ENCODE results near the gene XDH.

XDH gene

DNA sequence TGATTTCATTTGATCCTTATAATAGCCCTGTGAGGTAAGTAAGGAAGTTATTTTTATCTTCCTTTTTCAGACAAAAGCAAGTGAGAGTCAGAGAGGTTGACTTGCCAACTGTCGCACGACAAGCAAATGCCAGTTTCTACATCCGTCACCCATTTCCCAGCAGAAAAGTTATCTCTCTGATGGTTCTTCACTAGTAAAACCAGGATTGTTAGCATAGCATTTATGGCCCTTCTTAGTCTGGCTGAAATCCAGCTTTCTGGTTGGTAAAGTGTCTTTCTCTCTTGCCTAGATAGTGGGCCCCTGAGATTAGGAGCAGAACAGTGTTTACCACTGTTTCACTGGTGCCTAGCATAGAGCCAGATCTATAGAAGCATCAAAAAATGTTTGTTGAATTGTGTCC is 7.1 kb upstream of the XDH start:
- H3K4me2 ChIP-seq (ENCODE audit: low read length): no peak overlapping the region
- no peaks in the 10 kb centered on the region for H4K20me1 ChIP-seq (ENCODE audit: insufficient read depth, low read length)
- no peaks in the 10 kb centered on the region for H3K9me2 ChIP-seq (ENCODE audit: low read depth, low read length)
- no peaks in the 10 kb centered on the region for H3K4me1 ChIP-seq (ENCODE audit: insufficient read depth, low read length, severe bottlenecking)
- H3F3A ChIP-seq (ENCODE audit: insufficient read depth, low read length): no peaks in the 10 kb centered on the region
- H2AFZ ChIP-seq (ENCODE audit: low read length): no peak overlapping the region
- H3K9me3 ChIP-seq (ENCODE audit: low read length): peaks cover 10% of the 10 kb centered on the region; the same call in 1 of the 2 replicates
- TF ChIP-seq EZH2 (IDR thresholded peaks at IDR 0.05; ENCODE audit: borderline replicate concordance, low read length) (no peak), CTCF (IDR thresholded peaks at IDR 0.05; ENCODE audit: low read length) (no peak)
- no peak overlapping the region for H3K4me3 ChIP-seq (ENCODE audit: low read depth, low read length, poor library complexity, severe bottlenecking)
- H3K27ac ChIP-seq (ENCODE audit: low read depth, low read length, poor library complexity, severe bottlenecking): no peak overlapping the region
- no peaks in the 10 kb centered on the region for H3K27me3 ChIP-seq (ENCODE audit: insufficient read depth, low read length)
- no peaks in the 10 kb centered on the region for H3K36me3 ChIP-seq (ENCODE audit: insufficient read depth, low read length)
- no peaks in the 10 kb centered on the region for H3K79me2 ChIP-seq (ENCODE audit: insufficient read depth, low read length)
- no peak overlapping the region for H3K9ac ChIP-seq (ENCODE audit: low read length)

- H3K27me3 ChIP-seq (ENCODE audit: insufficient read depth, low read length): no peaks in the 10 kb centered on the region
- H2AFZ ChIP-seq (ENCODE audit: low read length): no peak overlapping the region
These were observed 6.4 kb upstream of the XDH start for GRCh38 chr2:31420936-31421335.

DNA sequence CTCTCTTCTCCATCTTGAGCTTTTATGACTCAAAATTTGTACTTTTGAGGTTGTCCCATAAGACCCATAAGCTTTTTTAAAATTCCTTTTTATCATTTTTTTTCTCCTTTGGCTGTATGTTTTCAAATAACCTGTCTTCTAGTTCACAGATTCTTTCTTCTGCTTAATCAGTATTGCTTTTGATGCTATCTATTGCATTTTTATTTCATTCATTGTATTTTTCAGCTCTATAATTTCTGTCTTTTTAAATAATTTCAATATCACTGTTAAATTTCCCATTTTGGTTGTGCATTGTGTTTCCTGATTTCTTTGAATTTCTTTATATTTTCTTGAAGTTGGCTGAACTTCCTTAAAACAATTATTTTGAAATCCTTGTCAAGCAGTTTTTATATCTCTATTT is 4.8 kb upstream of the XDH start:
- no peak overlapping the region for H2AFZ ChIP-seq (ENCODE audit: low read length)
- TF ChIP-seq CTCF (IDR thresholded peaks at IDR 0.05; ENCODE audit: low read length): no peak
- no peak for TF ChIP-seq EZH2 (IDR thresholded peaks at IDR 0.05; ENCODE audit: borderline replicate concordance, low read length)
- H3K27ac ChIP-seq (ENCODE audit: low read depth, low read length, poor library complexity, severe bottlenecking): no peak overlapping the region
- H3F3A ChIP-seq (ENCODE audit: insufficient read depth, low read length): no peaks in the 10 kb centered on the region
- H3K4me3 ChIP-seq (ENCODE audit: low read depth, low read length, poor library complexity, severe bottlenecking): no peak overlapping the region
- H4K20me1 ChIP-seq (ENCODE audit: insufficient read depth, low read length): no peaks in the 10 kb centered on the region
- H3K9me2 ChIP-seq (ENCODE audit: low read depth, low read length): no peaks in the 10 kb centered on the region
- no peaks in the 10 kb centered on the region for H3K36me3 ChIP-seq (ENCODE audit: insufficient read depth, low read length)
- no peak overlapping the region for H3K4me2 ChIP-seq (ENCODE audit: low read length)
- no peaks in the 10 kb centered on the region for H3K4me1 ChIP-seq (ENCODE audit: insufficient read depth, low read length, severe bottlenecking)
- H3K27me3 ChIP-seq (ENCODE audit: insufficient read depth, low read length): no peaks in the 10 kb centered on the region
- no peak overlapping the region for H3K9ac ChIP-seq (ENCODE audit: low read length)
- peaks cover 10% of the 10 kb centered on the region; the same call in 1 of the 2 replicates for H3K9me3 ChIP-seq (ENCODE audit: low read length)
- no peaks in the 10 kb centered on the region for H3K79me2 ChIP-seq (ENCODE audit: insufficient read depth, low read length)

More at GRCh38 chr2:31420936-31421335, 6.4 kb upstream of the XDH start:
- Histone ChIP-seq H3K4me3 (ENCODE audit: low read depth, low read length, poor library complexity, severe bottlenecking) (no peak overlapping the region), H3K27ac (ENCODE audit: low read depth, low read length, poor library complexity, severe bottlenecking) (no peak overlapping the region), H3K4me2 (ENCODE audit: low read length) (no peak overlapping the region), H3K9me2 (ENCODE audit: low read depth, low read length) (no peaks in the 10 kb centered on the region), H3K4me1 (ENCODE audit: insufficient read depth, low read length, severe bottlenecking) (no peaks in the 10 kb centered on the region), H3K9me3 (ENCODE audit: low read length) (peaks cover 10% of the 10 kb centered on the region; the same call in 1 of the 2 replicates), H3K9ac (ENCODE audit: low read length) (no peak overlapping the region), H4K20me1 (ENCODE audit: insufficient read depth, low read length) (no peaks in the 10 kb centered on the region), H3F3A (ENCODE audit: insufficient read depth, low read length) (no peaks in the 10 kb centered on the region), H3K36me3 (ENCODE audit: insufficient read depth, low read length) (no peaks in the 10 kb centered on the region), H3K79me2 (ENCODE audit: insufficient read depth, low read length) (no peaks in the 10 kb centered on the region)
- TF ChIP-seq CTCF (IDR thresholded peaks at IDR 0.05; ENCODE audit: low read length) (no peak), EZH2 (IDR thresholded peaks at IDR 0.05; ENCODE audit: borderline replicate concordance, low read length) (no peak)
